G401 (cell line): ENCODE measurements around the gene COIL. TPM values are rescaled to one million over a fixed set of nuclear protein-coding genes. Genes with fewer than 3 reads are reported as not detected.
"Not testable (repeated sequence)": the region's sequence is repeated elsewhere in the genome, so short reads cannot be mapped to it uniquely, and the experiment has no call there.

Experiments used
- DNase-seq: peaks from one replicate; pipeline ENCODE4 v3.0.0-alpha.2; 2015; ENCODE audit warnings: low spot score
- in situ Hi-C: cut with HindIII; loops from 2 replicates; pipeline ENCODE4 v1.10.0; 2016; ENCODE audit warnings: low sequenced_read_pairs, mixed read lengths
- total RNA-seq: library from RNA; depleted of rRNA; stranded (reverse); fragments of >200 nt; shearing (Covaris generic); gene quantifications from 2 replicates; pipeline ENCODE4 v1.2.3, GENCODE V29; 2014

Gene COIL
- total RNA-seq, 1 experiment from 2014 or later, result 25.3 TPM

- in situ Hi-C loops, DNase-seq: not testable (repeated sequence)
Observed at GRCh38 chr17:56980526-56980925, 19.7 kb upstream of the COIL start.

GRCh38 chr17:56979091-56979480, 18.2 kb upstream of the COIL start:
- DNase-seq, result no peak
- in situ Hi-C loops, result no loop called here

GRCh38 chr17:56978441-56979090, 17.7 kb upstream of the COIL start:
- in situ Hi-C loops, result no loop called here
- DNase-seq, result peak; percentile 50

- peak; percentile 87 for DNase-seq
- in situ Hi-C loops, result no loop called here
Observed at GRCh38 chr17:56977673-56978395, 17.0 kb upstream of the COIL start, which contains the start of gene SCPEP1. Gene SCPEP1 (plus strand): TSS chr17:56978131. CDS start chr17:56978160, 29 bp downstream.

- in situ Hi-C loops, result no loop called here
- DNase-seq, result no peak
Observed at GRCh38 chr17:56976941-56977608, 16.2 kb upstream of the COIL start.

GRCh38 chr17:56975656-56976055, 14.8 kb upstream of the COIL start:
- DNase-seq, result no peak
- in situ Hi-C loops, result no loop called here

- in situ Hi-C loops, result no loop called here
Observed at GRCh38 chr17:56974055-56974454, 13.2 kb upstream of the COIL start.

GRCh38 chr17:56973520-56973919, 12.7 kb upstream of the COIL start:
- no peak for DNase-seq
- in situ Hi-C loops, result no loop called here

More at GRCh38 chr17:56974055-56974454, 13.2 kb upstream of the COIL start:
- no peak for DNase-seq

- DNase-seq, result no peak
- in situ Hi-C loops, result no loop called here
Observed at GRCh38 chr17:56972111-56972730, 11.4 kb upstream of the COIL start.

- no peak for DNase-seq
- in situ Hi-C loops, result no loop called here
Observed at GRCh38 chr17:56970974-56971373, 10.1 kb upstream of the COIL start.

- DNase-seq, result no peak
- in situ Hi-C loops, result no loop called here
Observed at GRCh38 chr17:56966338-56966737, 5.5 kb upstream of the COIL start.

GRCh38 chr17:56965681-56966080, 4.8 kb upstream of the COIL start:
- DNase-seq, in situ Hi-C loops: not testable (repeated sequence)

- DNase-seq, in situ Hi-C loops: not testable (repeated sequence)
Observed at GRCh38 chr17:56965241-56965640, 4.4 kb upstream of the COIL start.

GRCh38 chr17:56956992-56957391, 3.9 kb downstream of the COIL start:
- in situ Hi-C loops, result no loop called here
- no peak for DNase-seq

GRCh38 chr17:56949595-56949994, 11.3 kb downstream of the COIL start:
- in situ Hi-C loops, result no loop called here
- DNase-seq, result no peak

GRCh38 chr17:56948491-56948890, 12.4 kb downstream of the COIL start:
- DNase-seq, result no peak
- in situ Hi-C loops, result no loop called here

GRCh38 chr17:56947741-56948140, 13.1 kb downstream of the COIL start:
- no peak for DNase-seq
- in situ Hi-C loops, result no loop called here

GRCh38 chr17:56945938-56946505, 14.8 kb downstream of the COIL start:
- in situ Hi-C loops, result no loop called here
- no peak for DNase-seq

- in situ Hi-C loops, result no loop called here
- DNase-seq, result no peak
Observed at GRCh38 chr17:56943505-56944125, 17.2 kb downstream of the COIL start.
